RWPE1 (cell line): ENCODE results near the gene ASPHD1.
A peak's percentile ranks its signal among the peaks of the same experiment; 100 is the strongest.
"Not testable (repeated sequence)": the region's sequence is repeated elsewhere in the genome, so short reads cannot be mapped to it uniquely, and the experiment has no call there.

Experiments
- CTCF ChIA-PET: fragments of 350-600 bp; sonication (Branson Sonifier 250); formaldehyde crosslinking; extraction: SDS; loops from one replicate; lab custom pipeline; 2021; lab: Yijun Ruan, JAX
- POLR2A ChIA-PET: fragments of 400-600 bp; formaldehyde crosslinking; extraction: SDS; loops from one replicate; lab custom pipeline; 2020; ENCODE audit warnings: antibody characterized with exemption; ENCODE audit not compliant: low non-redundant PET; lab: Yijun Ruan, JAX
- DNase-seq: peaks from one replicate; pipeline ENCODE4 v3.0.0; 2012; ENCODE audit warnings: low spot score
- H3K27ac ChIP-seq: fragments of 450-650 bp; 2 replicates; pipeline ENCODE4 v1.5.1; 2017
- TF ChIP-seq, protein P1 (sequence below): fragments of 450-650 bp; conservative IDR thresholded peaks from 2 replicates; pipeline ENCODE4 v1.5.1; 2017; ENCODE audit warnings: low read depth, mild to moderate bottlenecking

The ASPHD1 gene

DNA sequence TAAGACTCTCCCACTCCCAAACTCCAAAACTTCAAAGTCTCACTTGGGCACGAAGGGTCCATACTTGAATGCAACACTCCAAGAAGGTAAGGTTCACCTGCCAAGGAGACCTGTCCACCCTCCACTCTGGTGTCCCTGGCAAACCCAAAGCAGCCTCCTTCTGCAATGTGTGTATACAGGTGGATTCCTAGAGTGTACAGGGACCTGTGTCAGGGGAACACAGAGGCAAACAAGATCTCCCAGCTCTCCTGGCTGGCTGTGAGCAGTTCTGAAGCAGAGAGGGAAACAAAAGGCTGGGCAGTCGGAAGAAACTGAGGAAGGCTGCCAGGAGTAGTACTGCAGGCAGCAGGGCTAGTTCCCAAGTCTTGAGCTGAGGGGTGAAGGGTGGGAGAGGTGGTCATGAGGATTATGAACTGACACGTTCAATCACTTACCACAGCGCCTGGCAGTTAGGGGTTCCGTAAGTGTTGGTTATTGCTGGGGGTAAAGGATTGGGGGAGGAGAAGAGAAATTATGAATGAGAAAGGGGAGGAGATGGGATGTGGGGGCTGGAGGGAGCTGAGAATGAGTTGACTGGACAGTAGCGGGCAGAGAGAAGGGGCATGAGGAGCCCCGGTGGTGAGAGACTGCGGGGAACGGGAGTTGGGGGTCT is 24.9 kb downstream of the ASPHD1 start:
- TF ChIP-seq, protein P1, sequence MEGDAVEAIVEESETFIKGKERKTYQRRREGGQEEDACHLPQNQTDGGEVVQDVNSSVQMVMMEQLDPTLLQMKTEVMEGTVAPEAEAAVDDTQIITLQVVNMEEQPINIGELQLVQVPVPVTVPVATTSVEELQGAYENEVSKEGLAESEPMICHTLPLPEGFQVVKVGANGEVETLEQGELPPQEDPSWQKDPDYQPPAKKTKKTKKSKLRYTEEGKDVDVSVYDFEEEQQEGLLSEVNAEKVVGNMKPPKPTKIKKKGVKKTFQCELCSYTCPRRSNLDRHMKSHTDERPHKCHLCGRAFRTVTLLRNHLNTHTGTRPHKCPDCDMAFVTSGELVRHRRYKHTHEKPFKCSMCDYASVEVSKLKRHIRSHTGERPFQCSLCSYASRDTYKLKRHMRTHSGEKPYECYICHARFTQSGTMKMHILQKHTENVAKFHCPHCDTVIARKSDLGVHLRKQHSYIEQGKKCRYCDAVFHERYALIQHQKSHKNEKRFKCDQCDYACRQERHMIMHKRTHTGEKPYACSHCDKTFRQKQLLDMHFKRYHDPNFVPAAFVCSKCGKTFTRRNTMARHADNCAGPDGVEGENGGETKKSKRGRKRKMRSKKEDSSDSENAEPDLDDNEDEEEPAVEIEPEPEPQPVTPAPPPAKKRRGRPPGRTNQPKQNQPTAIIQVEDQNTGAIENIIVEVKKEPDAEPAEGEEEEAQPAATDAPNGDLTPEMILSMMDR = no peak
- DNase-seq = peak; percentile 30
- peak overlapping the region; percentile 81 for H3K27ac ChIP-seq
- CTCF ChIA-PET = interaction anchor here (0.5 to 1.2 kb wide), 3 partner anchors 17 to 217 kb away, joined by 3 to 5 read pairs (median 4); no protein-coding TSS in a partner anchor
- POLR2A ChIA-PET = interaction anchor here (0.6 to 1.2 kb wide), 5 partner anchors 9 to 99 kb away, joined by 3 to 10 read pairs (median 3); no protein-coding TSS in a partner anchor

DNA sequence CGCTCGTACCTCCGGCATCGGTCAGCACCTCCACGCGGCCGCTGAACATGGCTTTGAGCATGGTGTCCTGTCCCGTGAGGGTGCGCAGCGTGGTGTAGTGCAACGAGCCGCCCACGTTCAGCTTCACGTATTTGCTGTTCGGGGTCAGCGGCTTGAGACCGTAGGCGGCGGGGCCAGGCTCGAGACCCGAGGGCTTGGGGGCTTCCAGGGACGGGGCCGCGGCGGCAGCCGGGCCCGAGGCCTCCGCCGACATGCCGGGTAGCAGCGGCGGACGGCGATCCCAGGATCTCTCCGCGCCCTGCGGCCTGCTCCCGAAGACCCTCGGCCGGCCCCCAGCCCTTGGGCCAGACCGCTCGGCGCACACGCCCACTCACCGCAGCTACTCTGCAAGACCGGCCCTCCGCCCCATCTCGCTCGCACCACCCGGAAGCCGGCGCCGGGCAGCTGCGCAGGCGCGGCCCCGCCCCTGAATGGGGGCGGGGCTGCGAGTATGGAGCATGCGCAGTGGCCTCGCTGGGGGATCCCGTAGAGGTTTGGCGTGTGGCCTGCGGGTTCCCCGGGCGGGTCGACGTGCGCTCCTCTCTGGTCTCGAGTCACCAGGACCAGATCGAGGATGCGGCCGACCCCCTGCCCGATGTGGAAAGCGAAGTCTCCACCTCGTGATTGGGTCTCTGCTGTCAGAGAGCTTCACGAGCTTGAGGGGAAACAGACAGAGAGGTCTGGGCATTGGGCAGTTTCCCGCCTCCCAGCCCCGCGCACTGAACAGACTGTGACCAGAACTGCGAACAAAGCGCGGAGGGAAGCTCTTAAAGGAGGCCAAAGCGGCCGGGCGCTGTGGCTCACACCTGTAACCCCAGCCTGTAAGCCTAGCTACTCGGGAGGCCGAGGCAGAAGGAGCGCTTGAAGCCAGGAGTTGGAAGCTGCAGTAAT is 25.8 kb downstream of the ASPHD1 start, which contains the start of gene KCTD13:
KCTD13 (minus strand) TSS at position 446 of the 930 bp plus-strand sequence; CDS start at position 253, 193 bp downstream.
- DNase-seq = peak; percentile 98
- peak within 1 kb of the TSS; percentile 81 for H3K27ac ChIP-seq
- ChIA-PET POLR2A (interaction anchor here (0.6 to 1.2 kb wide), 7 partner anchors 10 to 140 kb away, joined by 3 to 10 read pairs (median 4); partner anchors contain the start of genes ALDOA and TMEM219), CTCF (interaction anchor here (0.5 to 1.2 kb wide), 4 partner anchors 17 to 218 kb away, joined by 3 to 5 read pairs (median 4); no protein-coding TSS in a partner anchor)
- TF ChIP-seq, protein P1 = no peak

DNA sequence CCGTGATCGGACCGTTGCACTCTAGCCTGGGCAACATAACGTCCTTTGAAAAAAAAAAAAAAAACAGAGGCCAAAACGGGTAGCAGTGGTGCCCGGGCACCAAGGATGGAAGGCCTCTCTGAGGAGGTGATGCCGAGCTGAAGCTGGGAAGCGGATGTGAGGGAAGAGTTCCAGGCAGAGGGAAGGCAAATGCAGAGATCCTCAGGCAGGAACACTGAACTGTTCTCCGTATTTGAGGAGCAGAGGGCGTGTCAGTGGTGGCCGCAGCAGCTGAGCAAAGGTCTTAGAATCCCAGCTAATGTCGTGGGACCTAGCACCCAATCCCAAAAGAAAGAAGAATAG is 26.4 kb downstream of the ASPHD1 start:
- H3K27ac ChIP-seq = peak overlapping the region; percentile 81
- POLR2A ChIA-PET = interaction anchor here (0.6 to 1.2 kb wide), 6 partner anchors 18 to 139 kb away, joined by 3 to 10 read pairs (median 4); partner anchors contain the start of genes ALDOA and TMEM219
- TF ChIP-seq, protein P1 = no peak
- peak; percentile 34 for DNase-seq
- CTCF ChIA-PET = interaction anchor here (0.7 kb wide), 1 partner anchor 61 kb away, joined by 3 read pairs; no protein-coding TSS in a partner anchor

DNA sequence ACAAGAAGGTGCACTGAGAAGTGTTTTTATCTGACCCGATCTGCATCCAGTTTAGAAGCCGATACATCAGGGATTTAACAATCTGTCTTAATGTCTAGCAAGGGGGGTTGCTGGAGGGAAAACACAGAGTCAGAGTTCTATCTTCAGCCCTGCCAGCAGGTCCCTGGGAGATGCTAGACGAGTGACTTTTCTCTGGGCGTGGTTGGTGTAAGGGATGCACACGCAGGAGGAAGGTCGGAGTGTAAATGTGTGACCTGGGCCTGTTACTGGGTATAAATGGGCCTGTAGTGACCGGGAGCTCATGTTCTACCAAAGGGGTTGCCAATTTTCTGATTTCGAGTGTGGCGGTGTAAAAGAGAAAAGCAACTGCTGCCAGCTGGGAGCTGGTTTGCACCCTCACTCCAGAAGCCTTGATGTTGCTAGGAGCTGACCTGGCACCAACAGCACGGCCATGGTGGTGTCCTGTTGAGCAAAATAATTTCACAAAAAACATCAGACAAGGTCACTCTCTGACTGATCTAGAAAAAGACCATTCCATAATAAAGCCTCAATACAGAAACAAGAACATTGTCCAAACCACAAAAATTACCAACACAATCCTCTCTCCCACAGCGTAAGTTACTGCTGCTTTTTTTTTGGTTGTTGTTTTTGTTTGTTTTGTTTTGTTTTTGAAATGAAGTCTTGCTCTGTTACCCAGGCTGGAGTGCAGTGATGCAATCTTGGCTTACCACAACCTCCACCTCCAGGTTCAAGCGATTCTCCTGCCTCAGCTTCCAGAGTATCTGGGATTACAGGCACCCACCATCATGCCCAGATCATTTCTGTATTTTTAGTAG is 27.0 kb downstream of the ASPHD1 start:
- no peak for DNase-seq
- H3K27ac ChIP-seq = peak overlapping the region; percentile 81

DNA sequence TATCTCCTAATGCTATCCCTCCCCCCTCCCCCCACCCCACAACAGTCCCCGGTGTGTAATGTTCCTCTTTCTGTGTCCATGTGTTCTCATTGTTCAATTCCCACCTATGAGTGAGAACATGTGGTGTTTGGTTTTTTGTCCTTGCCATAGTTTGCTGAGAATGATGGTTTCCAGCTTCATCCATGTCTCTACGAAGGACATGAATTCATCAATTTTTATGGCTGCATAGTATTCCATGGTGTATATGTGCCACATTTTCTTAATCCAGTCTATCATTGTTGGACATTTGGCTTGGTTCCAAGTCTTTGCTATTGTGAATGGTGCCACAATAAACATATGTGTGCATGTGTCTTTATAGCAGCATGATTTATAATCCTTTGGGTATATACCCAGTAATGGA is 31.5 kb downstream of the ASPHD1 start:
- POLR2A ChIA-PET, DNase-seq, H3K27ac ChIP-seq: not testable (repeated sequence)
- CTCF ChIA-PET = interaction anchor here (0.6 kb wide), 1 partner anchor 59 kb away, joined by 3 read pairs; no protein-coding TSS in a partner anchor

More for the DNA sequence above, 27.0 kb downstream of the ASPHD1 start:
- POLR2A ChIA-PET = interaction anchor here (0.6 to 0.9 kb wide), 2 partner anchors 32 to 34 kb away, joined by 4 read pairs; partner anchors contain the start of gene TMEM219
- TF ChIP-seq, protein P1 = no peak
- CTCF ChIA-PET = no interaction called here

DNA sequence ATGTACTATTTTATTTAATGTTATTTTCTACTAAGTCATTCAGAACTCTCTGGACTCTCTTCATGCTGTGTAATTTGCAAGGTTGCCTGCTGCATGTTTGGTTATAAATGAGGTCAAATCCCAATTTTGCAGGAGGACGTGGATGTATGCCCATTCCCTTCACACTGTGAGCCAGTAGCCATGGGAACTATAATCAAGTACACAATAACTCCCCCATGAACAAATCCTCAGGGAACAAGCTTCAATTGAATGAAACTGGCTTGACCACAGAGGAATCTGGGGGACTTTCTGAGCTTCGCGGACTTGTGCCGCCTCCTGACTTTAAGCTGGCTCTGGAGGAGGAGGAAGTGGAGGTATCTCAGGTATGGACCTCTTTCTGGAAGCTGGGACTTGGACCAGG is 40.4 kb downstream of the ASPHD1 start:
- DNase-seq = no peak
- TF ChIP-seq, protein P1 = no peak
- ChIA-PET POLR2A (no interaction called here), CTCF (no interaction called here)
- H3K27ac ChIP-seq = no peak overlapping the region
